ENCODE measurements around the gene TIAM1.

Gene TIAM1

DNA sequence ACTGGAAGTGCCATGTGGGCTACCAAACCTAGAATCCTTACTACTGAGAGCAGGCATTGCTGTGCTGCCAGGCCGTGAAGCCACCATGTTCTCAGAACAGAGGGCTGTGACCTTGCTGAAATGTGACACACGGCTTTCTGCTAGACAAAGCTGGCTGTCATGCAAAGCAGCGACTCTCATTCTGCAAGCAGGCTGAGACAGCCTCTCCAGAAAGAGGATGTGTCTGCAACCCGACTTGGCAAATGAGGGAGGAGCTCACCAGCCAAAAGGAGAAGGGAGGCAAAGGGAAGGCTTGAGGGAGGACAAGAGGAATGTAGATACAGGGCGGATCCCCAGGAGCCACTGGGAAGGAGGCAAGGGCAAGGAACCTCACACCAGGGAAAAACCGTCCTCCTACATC lies 220.1 kb downstream of the TIAM1 start:
- DNase-seq, result no peak

DNA sequence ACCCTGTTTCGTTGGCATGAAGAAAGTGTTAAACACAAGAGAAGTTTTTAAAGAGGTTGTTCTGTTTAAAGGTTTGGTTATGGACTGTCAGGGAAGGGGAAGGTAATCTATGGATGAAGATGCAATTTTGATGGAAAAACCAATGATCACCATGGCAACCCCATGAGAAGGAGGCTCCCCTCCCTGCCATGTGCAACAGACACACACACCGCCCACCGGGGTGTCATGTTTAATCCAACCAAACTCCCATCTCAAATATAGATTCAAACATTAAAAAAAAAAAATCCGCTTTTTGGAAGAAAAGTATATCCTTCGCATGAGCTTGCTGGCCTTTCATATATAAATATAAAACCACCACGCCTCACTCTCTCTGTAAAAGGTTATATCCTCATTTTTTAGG lies 224.9 kb downstream of the TIAM1 start:
- no peak for DNase-seq

DNA sequence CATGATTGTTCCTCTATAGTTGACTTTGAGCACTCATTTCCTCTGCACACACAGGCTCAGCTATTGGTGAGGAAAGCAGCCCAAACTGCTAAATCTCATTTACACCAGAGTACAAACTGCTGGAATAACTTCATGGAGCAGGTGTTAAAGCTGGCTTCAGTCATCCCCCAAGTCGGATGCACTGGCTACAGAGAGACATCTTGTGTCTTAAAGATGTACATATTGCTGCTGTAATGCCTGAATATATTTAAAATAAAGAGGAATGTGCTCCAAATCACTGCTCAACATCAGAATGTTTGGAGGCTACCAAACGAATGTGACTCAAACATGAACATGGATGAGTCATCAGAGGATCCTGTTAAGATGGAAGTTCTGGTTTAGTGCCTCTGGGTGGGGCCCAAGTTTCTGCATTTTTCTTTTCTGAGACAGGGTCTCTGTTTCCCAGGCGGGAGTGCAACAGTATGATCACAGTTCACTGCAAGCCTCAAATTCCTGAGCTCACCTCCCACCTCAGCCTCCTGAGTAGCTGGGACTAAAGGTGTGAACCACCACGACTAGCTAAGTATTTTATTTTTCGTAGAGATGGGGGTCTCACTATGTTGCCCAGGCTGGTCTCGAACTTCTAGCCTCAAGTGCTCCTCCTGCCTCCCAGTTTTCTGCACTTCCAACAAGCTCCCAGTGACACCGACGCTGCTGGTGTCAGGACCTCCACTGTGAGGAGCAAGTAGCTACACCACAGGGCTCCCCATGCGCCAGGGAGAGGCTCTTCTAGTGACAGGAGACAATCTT lies 226.7 kb downstream of the TIAM1 start:
- no peak for DNase-seq

DNA sequence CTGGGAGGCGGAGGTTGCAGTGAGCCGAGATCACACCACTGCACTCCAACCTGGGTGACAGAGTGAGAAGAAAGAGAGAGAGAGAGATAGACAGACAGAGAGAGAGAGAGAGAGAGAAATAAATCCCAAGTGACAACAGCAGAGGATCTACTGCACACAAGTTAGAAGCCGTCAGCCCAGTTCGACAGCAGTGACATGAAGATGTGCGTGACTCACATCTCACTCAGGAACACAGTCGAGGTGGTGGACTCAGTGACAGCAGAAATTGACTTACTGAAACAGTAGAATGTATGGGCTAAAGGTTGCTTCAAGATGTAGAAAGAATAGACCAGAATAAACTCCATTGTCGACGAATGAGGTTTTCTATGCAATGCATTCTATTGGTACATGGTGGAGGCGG lies 228.8 kb downstream of the TIAM1 start:
- no peak for DNase-seq

DNA sequence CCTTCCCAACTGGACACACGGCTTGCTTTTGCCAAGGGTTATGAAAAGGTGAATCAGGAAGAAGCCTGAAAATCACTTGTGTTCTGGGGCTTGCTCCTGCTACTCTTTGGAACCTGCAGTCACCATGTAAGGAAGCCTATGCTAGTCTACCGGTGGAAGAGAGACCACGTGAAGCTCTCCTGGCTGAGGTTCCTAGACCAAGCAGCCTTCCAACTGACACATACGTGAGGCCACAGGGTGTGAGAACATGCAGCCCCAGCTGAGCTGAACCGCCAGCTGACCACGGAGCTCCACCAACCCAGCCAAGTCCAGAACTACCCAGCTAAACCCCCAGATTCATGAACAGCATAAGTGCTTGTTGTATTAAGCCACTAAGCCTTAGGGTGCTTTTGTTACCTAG lies 233.0 kb downstream of the TIAM1 start:
- no peak for DNase-seq

DNA sequence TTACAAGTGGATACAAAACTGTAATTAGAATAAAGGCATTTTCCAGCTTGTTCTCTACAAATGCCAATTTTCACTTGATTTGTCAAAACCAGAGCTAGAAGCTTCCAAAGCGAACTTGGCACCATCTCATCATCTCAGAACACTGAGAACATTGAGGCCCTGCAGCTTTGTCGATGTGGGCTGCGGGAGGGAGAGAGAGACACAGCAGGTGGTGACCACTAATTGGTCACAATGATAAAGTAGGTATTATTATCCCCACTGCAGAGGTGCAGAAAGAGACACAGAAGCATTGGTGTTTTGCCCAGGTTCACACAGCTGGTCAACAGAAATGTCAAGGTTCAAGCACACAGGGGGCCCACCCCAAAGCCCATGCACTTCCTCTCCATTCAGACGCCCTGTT lies 233.6 kb downstream of the TIAM1 start:
- no peak for DNase-seq

DNA sequence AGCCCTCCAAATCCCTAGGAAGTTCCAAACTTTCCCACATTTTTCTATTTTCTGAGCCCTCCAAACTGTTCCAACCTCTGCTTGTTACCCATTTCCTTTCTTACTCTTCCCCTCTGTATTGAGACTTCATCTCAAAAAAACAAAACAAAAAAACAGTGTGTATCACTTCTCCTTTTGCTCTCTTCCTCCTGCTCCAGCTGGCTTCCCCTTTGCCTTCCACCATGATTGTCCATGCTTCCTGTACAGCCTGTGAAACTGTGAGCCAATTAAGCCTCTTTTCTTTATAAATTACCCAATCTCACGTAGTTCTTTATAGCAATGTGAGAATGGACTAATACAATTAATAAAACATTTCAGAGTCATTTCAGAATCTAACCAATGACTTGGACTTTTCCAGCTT lies 236.2 kb downstream of the TIAM1 start:
- no peak for DNase-seq

DNA sequence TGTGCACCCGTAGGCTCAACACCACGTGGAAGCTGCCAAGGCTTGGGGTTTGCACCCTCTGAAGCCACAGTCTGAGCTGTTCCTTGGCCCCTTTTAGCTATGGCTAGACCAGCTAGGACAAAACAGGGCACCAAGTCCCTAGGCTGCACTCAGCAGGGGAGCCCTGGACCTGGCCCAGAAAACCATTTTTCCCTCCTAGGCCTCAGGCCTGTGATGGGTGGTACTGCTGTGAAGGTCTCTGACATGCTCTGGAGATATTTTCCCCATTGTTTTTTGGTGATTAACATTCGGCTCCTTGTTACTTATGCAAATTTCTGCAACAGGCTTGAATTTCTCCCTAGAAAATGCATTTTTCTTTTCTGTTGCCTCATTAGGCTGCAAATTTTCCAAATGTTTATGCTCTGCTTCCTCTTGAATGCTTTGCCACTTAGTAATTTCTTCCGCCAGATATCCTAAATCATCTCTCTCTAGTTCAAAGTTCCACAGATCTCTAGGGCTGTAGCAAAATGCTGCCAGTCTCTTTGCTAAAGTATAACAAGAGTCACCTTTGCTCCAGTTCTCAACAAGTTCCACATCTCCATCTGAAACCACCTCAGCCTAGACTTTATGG lies 236.8 kb downstream of the TIAM1 start:
- no peak for DNase-seq

DNA sequence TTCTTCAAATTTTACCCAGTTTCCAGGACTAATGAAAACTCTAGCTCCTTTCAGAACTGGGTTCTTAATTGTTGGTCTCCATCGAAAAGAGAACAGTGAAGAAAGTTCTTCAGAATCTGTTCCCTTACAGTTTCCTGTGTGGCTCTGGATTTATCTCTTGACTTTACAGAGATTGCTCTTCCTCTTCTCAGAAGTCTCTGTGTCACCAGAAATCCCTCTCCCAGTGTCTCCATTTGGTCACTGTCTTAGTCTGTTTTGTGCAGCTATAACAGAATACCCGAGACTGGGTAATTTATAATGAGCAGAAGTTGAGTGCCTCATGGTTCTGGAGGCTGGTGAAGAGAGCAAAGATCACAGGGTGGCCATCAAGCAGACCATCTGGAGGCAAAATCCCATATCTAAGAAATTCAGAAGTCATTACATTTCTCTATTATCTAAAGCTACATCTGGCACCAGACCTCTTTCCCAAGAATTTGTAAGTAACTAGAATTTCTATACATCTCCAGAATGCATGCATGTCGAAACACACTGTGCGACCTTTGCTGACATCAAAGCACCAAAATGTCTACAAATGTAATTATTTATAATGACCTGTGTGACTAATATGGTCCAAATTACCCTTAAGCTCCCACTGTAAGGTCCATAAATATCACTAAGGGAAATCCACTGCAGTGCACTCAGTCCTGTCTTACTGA lies 240.3 kb downstream of the TIAM1 start:
- no peak for DNase-seq

DNA sequence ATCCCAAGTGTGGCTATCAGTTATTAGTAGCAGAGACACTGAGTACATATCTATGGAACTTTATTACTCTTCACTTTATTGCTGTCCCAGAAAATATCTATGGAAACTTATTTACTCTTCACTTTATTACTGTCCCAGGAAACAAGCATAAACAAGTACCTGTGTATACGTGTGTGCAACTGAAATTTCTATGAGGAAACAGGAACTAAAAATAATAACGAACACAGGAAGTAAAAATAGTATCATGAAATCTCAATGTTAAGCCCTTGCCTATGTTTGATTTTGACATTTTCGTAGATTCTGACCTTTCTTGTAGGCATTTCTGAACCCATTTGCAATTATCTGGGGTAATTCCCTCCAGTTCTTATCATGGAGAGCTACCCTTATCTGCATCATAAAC lies 240.9 kb downstream of the TIAM1 start:
- DNase-seq, result no peak

DNA sequence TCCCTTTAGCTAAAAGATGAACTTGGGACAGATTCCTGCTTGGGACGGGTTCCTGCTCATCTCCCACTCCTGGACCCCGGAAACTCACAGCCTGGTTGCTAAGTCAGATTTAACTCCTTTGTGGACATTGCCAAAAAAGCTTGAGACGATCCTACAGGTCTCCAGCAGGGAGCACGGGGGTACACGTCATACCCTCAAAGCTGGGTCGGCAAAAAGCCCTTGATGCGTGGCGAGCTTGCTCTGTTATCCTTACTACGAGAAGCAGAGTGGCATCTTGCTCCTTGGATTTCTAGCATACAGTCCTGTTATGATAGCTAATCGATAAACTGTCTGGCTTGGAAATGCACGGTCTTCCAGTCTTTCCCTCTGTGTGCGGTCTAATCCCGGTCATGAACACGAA lies 244.9 kb downstream of the TIAM1 start:
- DNase-seq, result no peak

DNA sequence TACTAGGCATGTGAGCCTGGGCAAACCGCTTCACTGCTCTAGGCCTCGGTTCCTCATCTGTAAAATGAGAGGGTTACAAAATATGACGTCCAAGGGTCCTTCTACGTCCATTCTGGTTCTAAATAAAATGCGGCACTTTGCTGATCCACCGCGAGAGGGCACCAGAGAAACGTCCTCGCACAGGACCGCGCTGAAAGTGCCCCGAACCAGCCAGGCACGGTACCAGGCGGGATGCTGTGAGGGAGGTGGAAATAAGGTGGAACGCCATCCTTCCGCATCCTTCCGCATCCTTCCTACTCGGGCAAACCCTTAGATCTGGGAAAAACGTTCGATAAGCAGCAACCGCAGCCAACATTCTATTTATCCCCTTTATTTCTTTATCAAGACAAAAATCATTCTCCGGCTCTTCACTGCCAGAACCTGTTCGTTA lies 245.5 kb downstream of the TIAM1 start:
- DNase-seq, result no peak

DNA sequence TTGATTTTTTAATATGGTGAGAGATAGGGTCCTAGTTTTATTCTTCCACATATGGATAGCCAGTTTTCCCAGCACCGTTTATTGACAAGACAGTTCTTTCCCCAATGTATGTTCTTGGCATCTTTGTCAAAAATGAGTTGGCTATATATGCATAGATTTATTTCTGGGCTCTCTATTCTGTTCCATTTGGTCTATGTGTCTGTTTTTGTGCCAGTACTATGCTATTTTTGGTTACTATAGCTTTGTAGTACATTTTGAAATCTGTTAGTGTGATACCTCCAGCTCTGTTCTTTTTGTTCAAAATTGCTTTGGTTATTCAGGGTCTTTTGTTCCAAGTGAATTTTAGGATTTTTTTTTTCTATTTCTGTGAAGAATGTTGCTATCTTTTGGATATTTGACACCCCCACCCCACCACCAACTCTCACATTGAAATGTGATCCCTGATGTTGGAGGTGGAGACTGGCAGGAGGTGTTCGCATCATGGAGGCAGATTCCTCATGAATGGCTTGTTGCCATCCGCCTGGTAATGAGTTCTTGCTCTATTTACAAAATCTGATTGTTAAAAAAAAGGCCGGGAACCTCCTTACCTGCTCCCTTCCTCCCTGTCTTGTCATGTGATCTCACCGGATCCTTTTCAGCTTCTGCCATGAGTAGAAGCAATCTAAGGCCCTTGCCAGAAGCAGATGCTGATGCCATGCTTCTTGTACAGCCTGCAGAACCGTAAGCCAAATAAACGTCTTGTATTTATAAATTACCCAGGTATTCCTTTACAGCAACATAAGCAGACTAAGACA lies 251.0 kb downstream of the TIAM1 start:
- no peak for DNase-seq

DNA sequence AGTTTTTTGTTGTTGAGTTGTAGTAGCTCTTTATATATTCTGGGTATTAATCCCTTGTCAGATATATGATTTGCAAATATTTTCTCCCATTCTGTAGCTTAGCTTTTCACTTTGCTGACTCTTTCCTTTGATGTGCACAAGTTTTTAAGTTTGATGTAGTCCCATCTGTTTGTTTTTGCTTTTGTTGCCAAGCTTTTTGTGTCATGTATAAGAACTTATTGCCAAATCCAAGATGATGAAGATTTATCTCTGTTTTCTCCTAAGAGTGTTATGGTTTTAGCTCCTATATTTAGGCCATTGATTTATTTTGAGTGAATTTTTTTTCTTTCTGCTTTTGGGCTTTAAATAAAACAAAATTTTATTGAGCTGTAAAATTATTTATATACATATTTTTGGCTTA lies 253.7 kb downstream of the TIAM1 start:
- DNase-seq, result no peak

DNA sequence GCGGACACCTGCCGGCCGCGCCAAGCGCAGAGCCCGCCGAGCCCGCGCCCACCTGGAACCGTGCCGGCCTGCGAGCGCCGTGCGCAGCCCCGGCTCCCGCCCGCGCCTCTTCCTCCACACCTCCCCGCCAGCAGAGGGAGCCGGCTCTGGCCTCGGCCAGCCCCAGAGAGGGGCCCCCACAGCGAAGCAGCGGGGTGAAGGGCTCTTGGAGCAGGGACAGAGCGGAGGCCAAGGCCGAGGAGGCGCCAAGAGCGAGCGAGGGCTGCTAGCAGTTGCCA lies 255.6 kb downstream of the TIAM1 start:
- DNase-seq, result no peak

DNA sequence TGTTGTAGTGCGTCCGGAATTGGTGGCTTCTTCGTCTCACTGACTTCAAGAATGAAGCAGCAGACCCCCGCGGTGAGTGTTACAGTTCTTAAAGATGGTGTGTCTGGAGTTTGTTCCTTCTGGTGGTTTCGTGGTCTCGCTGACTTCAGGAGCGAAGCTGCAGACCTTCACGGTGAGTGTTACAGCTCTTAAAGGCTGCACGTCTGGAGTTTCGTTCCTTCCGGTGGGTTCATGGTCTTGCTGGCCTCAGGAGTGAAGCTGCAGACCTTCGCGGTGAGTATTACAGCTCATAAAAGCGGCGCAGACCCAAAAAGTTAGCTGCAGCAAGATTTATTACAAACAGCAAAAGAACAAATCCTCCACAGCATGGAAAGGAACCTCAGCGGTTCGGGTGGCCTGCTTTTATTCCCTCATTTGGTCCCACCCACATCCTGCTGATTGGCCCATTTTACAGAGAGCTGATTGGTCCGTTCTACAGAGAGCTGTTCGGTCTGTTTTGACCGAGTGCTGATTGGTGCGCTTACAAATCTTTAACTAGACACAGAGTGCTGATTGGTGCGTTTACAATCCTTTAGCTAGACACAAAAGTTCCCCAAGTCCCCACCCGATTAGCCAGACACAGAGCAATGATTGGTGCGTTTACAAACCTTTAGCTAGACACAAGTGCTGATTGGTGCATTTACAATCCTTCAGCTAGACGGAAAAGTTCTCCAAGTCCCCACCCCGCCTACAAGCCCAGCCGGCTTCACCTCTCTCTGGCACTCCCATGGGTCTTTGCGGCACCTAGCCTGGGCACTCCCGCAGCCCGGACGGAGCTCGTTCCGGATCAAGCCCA lies 256.2 kb downstream of the TIAM1 start:
- DNase-seq, result no peak

DNA sequence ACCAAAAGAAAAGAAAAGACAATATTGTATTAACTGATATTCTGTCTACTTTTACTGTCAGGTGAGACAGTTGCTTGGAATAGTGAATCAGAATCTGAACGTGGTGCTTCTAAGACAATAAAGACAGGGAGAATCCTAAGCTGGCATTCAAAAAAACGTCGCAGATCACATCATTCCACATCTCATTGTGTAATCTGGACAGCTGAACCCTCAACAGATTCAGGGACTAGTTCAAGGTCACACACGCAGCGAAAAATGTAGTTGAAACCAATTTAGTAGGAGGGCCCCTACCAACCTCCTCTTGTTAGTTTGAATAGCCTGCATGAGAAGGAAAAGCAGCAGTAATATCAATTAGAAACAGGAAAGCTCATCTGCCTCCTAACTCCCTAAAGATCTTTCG lies 259.4 kb downstream of the TIAM1 start:
- no peak for DNase-seq

DNA sequence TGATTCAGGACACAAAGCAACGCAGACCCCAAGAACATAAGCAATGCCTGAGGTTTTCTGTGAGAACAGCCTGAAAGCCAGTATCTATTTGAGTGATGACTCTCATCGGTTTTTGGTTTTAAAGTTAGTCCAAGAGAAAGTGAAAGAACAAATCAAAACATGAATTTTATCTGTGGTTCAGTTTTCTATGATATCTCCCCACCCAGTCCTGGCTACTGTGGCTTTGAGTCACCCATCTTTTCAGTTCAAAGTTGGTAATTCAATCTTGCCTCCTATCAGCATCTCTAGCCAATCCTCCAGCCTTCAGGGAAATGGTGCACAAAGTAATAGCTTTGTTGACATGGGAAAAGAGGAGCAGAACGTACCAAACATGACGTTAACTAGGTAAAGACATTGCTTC lies 265.3 kb downstream of the TIAM1 start:
- DNase-seq, result no peak

DNA sequence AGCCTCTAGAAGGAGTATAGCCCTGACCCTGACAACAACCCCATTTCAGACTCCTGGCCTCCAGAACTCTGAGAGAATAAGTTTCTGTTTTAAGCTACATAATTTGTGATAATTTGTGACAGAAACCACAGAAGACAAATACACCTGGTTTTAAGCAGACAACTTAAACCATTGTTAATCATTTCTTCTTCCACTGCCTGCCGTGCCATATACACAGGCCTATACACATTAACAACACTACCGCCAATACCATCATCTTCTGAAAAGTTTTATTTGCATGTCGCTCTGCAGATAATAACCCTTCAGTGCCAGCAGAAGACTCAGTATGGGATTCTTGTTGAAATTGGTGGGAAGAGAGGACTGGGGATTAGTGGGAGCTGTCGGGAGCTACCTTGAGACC lies 265.8 kb downstream of the TIAM1 start:
- no peak for DNase-seq

DNA sequence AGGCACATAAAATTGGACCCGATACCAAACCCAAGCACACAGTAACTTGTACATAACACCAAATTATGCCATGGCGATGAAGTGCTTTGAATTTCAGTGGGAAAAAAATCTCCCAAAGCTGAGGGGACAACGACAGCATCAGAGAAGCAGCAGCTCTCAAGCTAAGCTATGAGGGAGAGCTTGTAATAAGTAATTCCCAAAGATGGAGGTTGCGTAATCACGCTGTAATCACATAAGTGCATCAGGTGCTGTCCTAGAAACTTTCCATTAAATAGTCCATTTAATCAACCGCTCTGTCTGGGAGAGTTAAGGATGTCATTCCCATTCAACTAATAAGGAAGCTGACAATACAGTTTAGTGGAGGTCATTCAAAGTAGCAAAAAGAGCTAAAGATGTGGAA lies 268.2 kb downstream of the TIAM1 start:
- DNase-seq, result no peak

DNA sequence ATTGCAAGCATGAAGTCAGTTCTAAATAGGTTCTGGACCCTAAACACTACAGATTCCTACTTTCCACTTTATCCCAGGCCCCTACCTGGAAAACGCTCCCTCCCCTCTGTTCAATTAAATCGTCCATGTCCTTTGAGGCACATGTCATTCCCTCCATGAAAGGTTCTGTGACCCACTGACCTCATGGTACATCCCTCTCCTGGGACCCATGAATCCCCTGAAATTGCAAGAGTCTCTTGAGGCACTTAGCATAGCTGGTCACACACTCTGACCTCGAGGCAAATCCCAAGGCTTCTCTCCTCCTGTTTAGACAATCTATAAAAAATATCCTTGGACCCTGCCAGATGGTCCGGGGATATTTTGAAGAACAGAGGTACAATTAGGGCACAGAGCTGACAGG lies 271.5 kb downstream of the TIAM1 start:
- no peak for DNase-seq

Measured in activated gamma-delta T cell (primary cell).